ENCODE data around the gene CD19. TPM values are rescaled to one million over a fixed set of nuclear protein-coding genes. Genes with fewer than 3 reads are reported as not detected.

Gene CD19
- total and polyA plus RNA-seq, 9 donors, result 0.40 to 2.5 (median 1.1) TPM; not detected in 1

DNA sequence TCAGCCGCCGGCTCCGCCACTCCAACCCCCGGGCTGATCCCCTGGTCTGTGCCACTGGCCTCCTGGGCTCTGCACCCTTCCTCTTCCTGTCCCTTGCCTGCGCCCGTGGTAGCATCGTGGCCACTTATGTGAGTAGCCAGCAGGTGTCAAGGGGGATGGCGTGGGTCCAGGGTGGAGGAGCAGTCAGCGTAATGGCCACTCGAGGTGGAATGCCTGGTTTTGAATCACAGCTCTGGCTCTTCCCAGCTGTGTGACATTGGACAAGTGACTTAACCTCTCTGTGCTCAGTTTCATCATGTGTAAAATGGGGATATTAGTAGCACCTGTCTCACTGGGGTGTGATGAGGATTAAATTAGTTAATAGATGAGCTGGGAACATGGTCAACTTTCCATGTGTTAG lies 50.6 kb downstream of the CD19 start:
- intact Hi-C loops (cut with DNase I), result loop anchor here in 1 of 4 donors (10.0 kb wide), 1 partner anchor 752 kb away; no protein-coding TSS in a partner anchor
- H3K9me3 ChIP-seq, result no peaks in the 10 kb centered on the region
- no peak for DNase-seq
- H3K36me3 ChIP-seq, result no peaks in the 10 kb centered on the region
- WGBS, 3 donors, result 92 to 95% (median 95%) methylated on average over 10 of the region's 10 CpGs
- TF ChIP-seq, protein P1, sequence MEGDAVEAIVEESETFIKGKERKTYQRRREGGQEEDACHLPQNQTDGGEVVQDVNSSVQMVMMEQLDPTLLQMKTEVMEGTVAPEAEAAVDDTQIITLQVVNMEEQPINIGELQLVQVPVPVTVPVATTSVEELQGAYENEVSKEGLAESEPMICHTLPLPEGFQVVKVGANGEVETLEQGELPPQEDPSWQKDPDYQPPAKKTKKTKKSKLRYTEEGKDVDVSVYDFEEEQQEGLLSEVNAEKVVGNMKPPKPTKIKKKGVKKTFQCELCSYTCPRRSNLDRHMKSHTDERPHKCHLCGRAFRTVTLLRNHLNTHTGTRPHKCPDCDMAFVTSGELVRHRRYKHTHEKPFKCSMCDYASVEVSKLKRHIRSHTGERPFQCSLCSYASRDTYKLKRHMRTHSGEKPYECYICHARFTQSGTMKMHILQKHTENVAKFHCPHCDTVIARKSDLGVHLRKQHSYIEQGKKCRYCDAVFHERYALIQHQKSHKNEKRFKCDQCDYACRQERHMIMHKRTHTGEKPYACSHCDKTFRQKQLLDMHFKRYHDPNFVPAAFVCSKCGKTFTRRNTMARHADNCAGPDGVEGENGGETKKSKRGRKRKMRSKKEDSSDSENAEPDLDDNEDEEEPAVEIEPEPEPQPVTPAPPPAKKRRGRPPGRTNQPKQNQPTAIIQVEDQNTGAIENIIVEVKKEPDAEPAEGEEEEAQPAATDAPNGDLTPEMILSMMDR (IDR thresholded peaks at IDR 0.05), result no peak
- TF ChIP-seq POLR2A (IDR thresholded peaks at IDR 0.05) (no peak), EP300 (IDR thresholded peaks at IDR 0.05) (no peak)
- no peaks in the 10 kb centered on the region for H3K27me3 ChIP-seq
- no peaks in the 10 kb centered on the region for H3K4me1 ChIP-seq (ENCODE audit: insufficient read depth)
- no peak overlapping the region for H3K27ac ChIP-seq
- H3K4me3 ChIP-seq, result no peak overlapping the region

DNA sequence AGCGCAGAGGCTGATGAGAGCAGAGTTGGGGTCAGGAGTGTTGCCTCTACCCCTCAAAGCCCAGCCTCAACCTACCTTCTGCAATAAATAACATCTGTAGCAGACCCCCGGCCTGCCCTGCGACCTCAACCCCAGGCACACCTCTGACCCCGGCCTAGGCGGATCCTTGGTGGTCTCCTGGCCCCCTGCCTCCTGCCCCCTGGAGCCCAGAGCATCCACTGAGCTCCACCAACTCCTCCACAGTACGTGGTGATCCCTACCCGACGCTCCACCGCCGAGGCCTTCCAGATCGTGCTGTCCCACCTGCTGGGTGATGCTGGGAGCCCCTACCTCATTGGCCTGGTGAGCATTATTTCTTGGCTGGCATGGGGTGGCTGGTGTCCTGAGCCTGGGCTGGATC lies 51.2 kb downstream of the CD19 start:
- H3K9me3 ChIP-seq, result no peaks in the 10 kb centered on the region
- no peak for DNase-seq
- TF ChIP-seq EP300 (IDR thresholded peaks at IDR 0.05) (no peak), POLR2A (IDR thresholded peaks at IDR 0.05) (no peak)
- TF ChIP-seq, protein P1 (IDR thresholded peaks at IDR 0.05), result no peak
- H3K36me3 ChIP-seq, result no peaks in the 10 kb centered on the region
- 86 to 90% (median 87%) methylated on average over 10 to 11 of the region's 11 CpGs for WGBS, 3 donors
- H3K27ac ChIP-seq, result no peak overlapping the region
- no peak overlapping the region for H3K4me3 ChIP-seq
- H3K4me1 ChIP-seq (ENCODE audit: insufficient read depth), result no peaks in the 10 kb centered on the region
- H3K27me3 ChIP-seq, result no peaks in the 10 kb centered on the region
- intact Hi-C loops (cut with DNase I), result loop anchor here in 1 of 4 donors (10.0 kb wide), 1 partner anchor 752 kb away; no protein-coding TSS in a partner anchor

DNA sequence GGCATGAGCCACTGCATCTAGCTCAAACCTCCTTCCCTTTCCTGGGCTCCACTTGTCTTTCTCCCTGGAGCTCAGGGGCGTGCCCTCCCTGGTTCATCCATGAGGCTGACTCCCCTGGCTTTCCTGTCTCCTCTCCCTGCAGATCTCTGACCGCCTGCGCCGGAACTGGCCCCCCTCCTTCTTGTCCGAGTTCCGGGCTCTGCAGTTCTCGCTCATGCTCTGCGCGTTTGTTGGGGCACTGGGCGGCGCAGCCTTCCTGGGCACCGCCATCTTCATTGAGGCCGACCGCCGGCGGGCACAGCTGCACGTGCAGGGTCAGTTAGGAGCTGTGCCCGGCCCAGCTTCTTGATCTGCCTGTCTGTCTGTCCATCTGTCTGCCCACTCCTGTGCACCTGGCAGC lies 51.9 kb downstream of the CD19 start:
- no peaks in the 10 kb centered on the region for H3K36me3 ChIP-seq
- DNase-seq, result no peak

DNA sequence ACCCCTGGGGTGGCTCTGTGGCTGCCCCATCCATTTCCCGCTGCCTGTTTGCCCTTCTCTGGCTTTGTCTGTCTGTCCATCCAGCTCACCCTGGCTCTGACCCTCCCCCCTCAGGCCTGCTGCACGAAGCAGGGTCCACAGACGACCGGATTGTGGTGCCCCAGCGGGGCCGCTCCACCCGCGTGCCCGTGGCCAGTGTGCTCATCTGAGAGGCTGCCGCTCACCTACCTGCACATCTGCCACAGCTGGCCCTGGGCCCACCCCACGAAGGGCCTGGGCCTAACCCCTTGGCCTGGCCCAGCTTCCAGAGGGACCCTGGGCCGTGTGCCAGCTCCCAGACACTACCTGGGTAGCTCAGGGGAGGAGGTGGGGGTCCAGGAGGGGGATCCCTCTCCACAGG lies 52.3 kb downstream of the CD19 start:
- H3K27ac ChIP-seq, result no peak overlapping the region
- no peaks in the 10 kb centered on the region for H3K4me1 ChIP-seq (ENCODE audit: insufficient read depth)
- DNase-seq, result no peak
- H3K27me3 ChIP-seq, result no peaks in the 10 kb centered on the region
- intact Hi-C loops (cut with DNase I), result loop anchor here in 1 of 4 donors (10.0 kb wide), 1 partner anchor 751 kb away; no protein-coding TSS in a partner anchor
- 74 to 83% (median 75%) methylated on average over 9 to 12 of the region's 12 CpGs for WGBS, 3 donors
- TF ChIP-seq POLR2A (IDR thresholded peaks at IDR 0.05) (no peak), EP300 (IDR thresholded peaks at IDR 0.05) (no peak)
- TF ChIP-seq, protein P1 (IDR thresholded peaks at IDR 0.05), result no peak
- H3K36me3 ChIP-seq, result no peaks in the 10 kb centered on the region
- H3K9me3 ChIP-seq, result no peaks in the 10 kb centered on the region
- H3K4me3 ChIP-seq, result no peak overlapping the region

More for the DNA sequence above, 51.9 kb downstream of the CD19 start:
- H3K4me1 ChIP-seq (ENCODE audit: insufficient read depth), result no peaks in the 10 kb centered on the region
- no peak for TF ChIP-seq EP300 (IDR thresholded peaks at IDR 0.05)
- TF ChIP-seq, protein P1 (IDR thresholded peaks at IDR 0.05), result no peak
- no peak for TF ChIP-seq POLR2A (IDR thresholded peaks at IDR 0.05)
- 89 to 92% (median 91%) methylated on average over 18 of the region's 18 CpGs for WGBS, 3 donors
- H3K9me3 ChIP-seq, result no peaks in the 10 kb centered on the region
- H3K4me3 ChIP-seq, result no peak overlapping the region
- intact Hi-C loops (cut with DNase I), result loop anchor here in 1 of 4 donors (10.0 kb wide), 1 partner anchor 751 kb away; no protein-coding TSS in a partner anchor
- H3K27me3 ChIP-seq, result no peaks in the 10 kb centered on the region
- no peak overlapping the region for H3K27ac ChIP-seq
